CMK (cell line): ENCODE data around the gene PCDHGB1.
"Not testable (repeated sequence)": the region's sequence is repeated elsewhere in the genome, so short reads cannot be mapped to it uniquely, and the experiment has no call there.

ENCODE experiments used
- DNase-seq: peaks from one replicate; pipeline ENCODE4 v3.0.0-alpha.2; 2010; ENCODE audit warnings: low read depth

The PCDHGB1 gene

DNA sequence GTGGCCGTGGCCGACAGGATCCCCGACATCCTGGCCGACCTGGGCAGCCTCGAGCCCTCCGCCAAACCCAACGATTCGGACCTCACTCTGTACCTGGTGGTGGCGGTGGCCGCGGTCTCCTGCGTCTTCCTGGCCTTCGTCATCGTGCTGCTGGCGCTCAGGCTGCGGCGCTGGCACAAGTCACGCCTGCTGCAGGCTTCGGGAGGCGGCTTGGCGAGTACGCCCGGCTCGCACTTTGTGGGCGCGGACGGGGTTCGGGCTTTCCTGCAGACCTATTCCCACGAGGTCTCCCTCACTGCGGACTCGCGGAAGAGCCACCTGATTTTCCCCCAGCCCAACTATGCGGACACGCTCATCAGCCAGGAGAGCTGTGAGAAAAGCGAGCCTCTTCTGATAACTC, 3.9 kb upstream of the PCDHGB1 start:
- DNase-seq = not testable (repeated sequence)

DNA sequence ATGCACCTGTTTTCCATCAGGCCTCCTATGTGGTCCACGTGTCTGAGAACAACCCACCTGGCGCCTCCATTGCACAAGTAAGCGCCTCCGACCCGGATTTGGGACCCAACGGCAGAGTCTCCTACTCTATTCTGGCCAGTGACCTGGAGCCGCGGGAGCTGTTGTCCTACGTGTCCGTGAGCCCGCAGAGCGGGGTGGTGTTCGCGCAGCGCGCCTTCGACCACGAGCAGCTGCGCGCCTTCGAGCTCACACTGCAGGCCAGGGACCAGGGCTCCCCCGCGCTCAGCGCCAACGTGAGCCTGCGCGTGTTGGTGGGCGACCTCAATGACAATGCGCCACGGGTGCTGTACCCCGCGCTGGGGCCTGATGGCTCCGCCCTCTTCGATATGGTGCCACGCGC, 1.7 kb downstream of the PCDHGB1 start:
- DNase-seq = no peak

DNA sequence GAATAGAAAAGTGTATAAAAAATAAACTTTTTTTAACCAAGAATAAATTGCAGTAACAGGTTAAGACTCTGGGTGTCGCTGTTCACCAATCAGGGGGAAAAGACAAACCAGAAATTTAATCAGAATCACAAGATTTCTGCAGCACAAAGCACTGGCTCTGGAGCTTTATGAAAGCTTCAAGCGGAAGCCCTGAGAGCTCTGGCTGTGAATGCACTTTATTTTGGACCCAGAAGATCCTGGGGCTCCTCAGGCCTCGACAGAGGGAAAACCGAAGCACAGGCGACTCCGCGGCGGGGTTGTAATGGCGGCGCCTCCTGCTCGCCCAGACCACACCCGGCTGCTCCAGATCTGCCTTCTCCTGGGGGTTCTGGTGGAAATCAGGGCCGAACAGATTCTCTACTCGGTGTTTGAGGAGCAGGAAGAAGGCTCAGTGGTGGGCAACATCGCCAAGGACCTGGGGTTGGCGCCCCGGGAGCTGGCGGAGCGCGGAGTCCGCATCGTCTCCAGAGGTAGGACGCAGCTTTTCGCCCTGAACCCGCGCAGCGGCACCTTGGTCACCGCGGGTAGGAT, 5.1 kb downstream of the PCDHGB1 start, which contains the start of gene PCDHGA4:
TSS of gene PCDHGA4 (plus strand) at position 122 of the 570 bp plus-strand sequence. CDS start at position 209, 87 bp downstream.
- no peak for DNase-seq

DNA sequence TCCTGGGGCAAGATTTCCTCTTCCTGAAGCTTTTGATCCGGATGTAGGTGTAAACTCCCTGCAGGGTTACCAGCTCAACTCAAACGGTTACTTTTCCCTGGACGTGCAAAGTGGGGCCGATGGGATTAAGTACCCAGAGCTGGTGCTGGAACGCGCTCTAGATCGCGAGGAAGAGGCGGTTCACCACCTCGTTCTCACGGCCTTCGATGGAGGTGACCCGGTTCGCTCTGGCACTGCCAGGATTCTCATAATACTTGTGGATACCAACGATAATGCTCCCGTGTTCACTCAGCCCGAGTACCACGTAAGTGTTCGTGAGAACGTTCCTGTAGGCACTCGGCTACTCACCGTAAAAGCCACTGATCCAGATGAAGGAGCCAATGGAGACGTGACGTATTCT, 5.7 kb downstream of the PCDHGB1 start:
- DNase-seq = no peak

DNA sequence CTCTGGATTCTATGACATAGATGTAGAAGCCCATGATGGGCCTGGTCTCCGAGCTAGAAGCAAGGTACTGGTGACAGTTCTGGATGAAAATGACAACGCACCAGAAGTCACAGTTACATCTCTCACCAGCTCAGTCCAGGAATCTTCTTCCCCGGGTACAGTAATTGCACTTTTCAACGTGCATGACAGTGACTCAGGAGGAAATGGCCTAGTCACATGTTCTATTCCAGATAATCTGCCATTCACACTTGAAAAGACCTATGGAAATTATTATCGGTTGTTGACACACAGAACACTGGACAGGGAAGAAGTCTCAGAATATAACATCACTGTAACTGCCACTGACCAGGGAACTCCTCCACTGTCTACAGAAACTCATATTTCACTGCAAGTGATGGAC, 6.2 kb downstream of the PCDHGB1 start:
- DNase-seq = no peak

DNA sequence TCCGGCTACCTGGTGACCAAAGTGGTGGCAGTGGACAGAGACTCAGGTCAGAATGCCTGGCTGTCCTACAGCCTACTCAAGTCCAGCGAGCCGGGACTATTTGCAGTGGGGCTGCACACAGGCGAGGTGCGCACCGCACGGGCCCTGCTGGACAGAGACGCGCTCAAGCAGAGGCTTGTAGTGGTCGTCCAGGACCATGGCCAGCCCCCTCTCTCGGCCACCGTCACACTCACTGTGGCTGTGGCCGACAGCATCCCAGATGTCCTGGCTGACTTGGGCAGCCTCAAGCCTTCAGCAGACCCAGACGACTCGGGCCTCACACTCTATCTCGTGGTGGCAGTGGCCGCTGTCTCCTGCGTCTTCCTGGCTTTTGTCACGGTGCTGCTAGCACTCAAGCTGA, 7.1 kb downstream of the PCDHGB1 start:
- no peak for DNase-seq

DNA sequence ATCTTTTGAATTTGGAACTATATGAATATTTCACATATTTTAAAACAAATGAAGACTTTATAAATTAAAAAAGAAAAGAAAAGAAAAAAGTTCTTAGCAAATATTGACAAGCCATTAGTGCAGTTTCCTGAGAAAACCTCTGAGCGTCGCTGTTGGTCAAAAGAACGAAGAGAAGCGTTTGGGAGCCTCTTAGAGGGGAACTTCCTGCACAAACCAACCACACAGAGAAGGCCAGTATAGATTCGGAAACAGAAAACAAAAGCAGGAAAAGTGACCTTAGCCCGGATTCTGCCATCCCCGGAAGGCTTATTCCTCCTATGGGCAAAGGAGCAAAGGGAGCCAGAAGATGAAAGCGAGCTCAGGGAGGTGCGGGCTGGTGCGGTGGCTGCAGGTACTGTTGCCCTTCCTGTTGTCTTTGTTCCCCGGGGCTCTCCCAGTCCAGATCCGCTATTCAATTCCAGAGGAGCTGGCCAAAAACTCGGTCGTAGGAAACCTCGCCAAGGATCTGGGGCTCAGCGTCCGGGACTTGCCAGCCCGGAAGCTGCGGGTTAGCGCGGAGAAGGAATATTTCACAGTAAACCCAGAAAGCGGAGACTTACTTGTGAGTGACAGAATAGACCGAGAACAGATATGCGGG, 10.0 kb downstream of the PCDHGB1 start, which contains the start of gene PCDHGB2:
TSS of gene PCDHGB2 (plus strand) at position 205 of the 637 bp plus-strand sequence. CDS start at position 347, 142 bp downstream.
- DNase-seq = no peak

DNA sequence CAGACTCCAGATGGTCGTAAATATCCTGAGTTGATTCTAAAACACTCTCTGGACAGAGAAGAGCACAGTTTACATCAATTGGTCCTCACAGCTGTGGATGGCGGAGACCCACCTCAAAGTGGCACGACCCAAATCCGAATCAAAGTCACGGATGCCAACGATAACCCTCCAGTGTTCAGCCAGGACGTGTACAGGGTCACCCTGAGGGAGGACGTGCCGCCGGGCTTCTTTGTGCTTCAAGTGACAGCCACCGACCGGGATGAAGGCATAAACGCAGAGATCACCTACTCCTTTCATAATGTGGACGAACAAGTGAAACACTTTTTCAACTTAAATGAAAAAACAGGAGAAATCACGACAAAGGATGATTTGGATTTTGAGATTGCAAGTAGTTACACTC, 10.8 kb downstream of the PCDHGB1 start:
- no peak for DNase-seq

DNA sequence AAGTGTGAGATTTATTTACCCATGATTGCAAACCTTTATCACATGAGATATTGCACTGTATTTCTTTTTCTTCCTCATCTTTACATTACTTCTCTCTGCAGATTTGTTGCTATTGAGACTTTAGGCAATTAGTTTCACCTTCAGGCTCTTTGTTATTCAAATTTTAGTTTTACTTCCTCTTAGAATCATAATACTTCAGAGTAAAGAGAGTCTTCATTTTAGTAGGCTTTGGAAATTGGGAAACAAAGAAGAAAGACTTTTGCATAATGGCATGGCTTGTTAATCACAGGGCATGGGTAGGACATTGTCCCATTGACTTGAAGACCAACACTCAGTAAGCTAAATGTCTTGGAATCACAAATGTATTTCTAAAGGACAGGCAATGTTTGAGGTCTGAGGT, 12.8 kb downstream of the PCDHGB1 start:
- DNase-seq = no peak

DNA sequence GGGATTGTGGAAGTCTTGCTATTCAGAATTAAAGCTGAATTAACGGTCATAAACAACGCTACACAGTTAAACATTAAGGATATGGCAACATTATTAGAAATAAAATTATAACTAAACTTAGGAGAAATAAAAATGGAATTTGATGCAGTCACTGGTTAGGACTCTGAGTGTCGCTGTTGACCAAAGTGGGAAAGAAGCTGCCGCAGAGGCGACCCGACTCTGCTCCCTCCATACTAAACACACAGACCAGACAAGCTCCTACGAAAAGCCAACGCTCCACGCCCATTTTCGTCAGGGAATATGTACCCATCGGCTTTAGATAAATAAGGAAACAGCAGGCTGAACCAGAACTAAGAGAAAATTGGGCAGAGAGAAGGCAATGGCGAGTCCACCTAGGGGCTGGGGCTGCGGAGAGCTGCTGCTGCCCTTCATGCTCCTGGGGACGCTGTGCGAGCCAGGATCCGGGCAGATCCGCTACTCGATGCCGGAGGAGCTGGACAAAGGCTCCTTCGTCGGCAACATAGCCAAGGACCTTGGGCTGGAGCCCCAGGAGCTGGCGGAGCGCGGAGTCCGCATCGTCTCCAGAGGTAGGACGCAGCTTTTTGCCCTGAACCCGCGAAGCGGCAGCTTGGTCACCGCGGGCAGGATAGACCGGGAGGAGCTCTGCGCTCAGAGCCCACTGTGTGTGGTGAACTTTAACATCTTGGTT, 14.2 kb downstream of the PCDHGB1 start, which contains the start of gene PCDHGA5:
TSS of gene PCDHGA5 (plus strand) at position 211 of the 709 bp plus-strand sequence. CDS start at position 380, 169 bp downstream.
- no peak for DNase-seq

DNA sequence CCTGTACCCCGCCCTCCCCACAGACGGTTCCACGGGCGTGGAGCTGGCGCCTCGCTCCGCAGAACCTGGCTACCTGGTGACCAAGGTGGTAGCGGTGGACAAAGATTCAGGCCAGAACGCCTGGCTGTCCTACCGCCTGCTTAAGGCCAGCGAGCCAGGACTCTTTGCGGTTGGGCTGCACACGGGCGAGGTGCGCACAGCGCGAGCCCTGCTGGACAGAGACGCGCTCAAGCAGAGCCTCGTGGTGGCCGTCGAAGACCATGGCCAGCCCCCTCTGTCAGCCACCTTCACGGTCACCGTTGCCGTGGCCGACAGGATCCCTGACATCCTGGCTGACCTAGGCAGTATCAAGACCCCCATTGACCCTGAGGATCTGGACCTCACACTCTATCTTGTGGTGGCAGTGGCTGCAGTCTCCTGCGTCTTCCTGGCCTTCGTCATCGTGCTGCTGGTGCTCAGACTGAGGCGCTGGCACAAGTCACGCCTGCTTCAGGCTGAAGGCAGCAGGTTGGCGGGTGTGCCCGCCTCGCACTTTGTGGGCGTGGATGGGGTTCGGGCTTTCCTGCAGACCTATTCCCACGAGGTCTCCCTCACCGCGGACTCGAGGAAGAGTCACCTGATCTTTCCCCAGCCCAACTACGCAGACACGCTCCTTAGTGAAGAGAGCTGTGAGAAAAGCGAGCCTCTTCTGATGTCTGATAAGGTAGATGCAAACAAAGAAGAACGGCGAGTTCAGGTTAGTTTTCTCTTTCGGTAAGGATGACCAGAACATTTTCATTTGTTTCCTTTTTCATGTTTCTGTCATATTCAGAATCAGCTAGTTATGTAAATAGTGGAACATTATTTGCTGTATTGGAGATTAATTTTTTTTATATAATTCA, 16.4 kb downstream of the PCDHGB1 start:
- DNase-seq = no peak

DNA sequence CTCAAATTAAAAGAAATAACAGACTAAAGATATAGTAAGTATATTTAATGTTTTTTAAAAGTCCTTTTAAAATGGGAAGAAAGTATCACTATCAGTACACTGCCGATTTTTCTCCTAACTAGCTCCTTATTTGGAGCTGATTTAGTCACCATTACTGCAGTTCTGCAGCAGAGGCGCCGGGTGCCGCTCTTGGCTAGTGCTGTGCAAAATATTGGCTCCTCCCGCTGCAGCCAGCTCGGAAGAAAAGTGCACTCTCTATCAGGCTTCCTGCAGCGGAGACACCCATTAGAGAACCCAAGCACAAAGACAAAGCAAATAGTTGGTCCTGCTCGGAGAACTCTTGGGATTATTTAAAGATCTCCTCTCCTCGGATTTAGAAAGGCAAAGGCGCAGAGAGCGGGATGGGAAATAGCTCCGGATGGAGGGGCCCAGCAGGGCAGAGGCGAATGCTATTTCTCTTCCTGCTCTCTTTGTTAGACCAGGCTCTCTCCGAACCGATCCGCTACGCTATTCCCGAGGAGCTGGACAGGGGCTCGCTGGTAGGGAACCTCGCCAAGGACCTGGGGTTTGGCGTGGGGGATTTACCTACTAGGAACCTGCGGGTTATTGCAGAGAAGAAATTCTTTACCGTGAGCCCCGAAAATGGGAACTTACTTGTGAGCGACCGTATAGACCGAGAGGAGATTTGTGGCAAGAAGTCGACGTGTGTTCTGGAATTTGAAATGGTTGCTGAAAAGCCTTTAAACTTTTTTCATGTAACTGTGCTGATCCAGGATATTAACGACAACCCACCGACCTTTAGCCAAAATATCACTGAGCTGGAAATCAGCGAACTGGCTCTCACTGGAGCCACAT, 20.3 kb downstream of the PCDHGB1 start, which contains the start of gene PCDHGB3:
TSS of gene PCDHGB3 (plus strand) at position 249 of the 855 bp plus-strand sequence. CDS start at position 402, 153 bp downstream.
- no peak for DNase-seq

DNA sequence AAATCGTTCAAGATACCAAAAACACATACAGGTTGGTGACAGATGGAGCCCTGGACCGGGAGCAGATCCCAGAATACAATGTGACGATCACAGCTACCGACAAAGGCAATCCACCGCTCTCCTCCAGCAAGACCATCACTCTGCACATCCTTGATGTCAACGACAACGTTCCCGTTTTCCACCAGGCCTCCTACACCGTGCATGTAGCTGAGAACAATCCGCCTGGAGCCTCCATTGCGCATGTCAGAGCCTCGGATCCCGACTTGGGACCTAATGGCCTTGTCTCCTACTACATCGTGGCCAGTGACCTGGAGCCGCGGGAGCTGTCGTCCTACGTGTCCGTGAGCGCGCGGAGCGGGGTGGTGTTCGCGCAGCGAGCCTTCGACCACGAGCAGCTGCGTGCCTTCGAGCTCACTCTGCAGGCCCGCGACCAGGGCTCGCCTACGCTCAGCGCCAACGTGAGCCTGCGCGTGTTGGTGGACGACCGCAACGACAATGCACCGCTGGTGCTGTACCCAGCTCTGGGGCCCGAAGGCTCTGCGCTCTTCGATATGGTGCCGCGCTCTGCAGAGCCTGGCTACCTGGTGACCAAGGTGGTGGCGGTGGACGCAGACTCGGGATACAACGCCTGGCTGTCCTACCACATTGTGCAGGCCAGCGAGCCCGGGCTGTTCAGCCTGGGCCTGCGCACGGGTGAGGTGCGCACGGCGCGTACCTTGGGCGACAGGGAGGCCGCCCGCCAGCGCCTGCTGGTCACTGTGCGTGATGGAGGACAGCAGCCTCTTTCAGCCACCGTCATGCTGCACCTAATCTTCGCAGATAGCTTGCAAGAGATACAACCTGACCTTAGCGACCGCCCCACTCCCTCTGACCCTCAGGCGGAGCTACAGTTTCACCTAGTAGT, 21.9 kb downstream of the PCDHGB1 start:
- no peak for DNase-seq

DNA sequence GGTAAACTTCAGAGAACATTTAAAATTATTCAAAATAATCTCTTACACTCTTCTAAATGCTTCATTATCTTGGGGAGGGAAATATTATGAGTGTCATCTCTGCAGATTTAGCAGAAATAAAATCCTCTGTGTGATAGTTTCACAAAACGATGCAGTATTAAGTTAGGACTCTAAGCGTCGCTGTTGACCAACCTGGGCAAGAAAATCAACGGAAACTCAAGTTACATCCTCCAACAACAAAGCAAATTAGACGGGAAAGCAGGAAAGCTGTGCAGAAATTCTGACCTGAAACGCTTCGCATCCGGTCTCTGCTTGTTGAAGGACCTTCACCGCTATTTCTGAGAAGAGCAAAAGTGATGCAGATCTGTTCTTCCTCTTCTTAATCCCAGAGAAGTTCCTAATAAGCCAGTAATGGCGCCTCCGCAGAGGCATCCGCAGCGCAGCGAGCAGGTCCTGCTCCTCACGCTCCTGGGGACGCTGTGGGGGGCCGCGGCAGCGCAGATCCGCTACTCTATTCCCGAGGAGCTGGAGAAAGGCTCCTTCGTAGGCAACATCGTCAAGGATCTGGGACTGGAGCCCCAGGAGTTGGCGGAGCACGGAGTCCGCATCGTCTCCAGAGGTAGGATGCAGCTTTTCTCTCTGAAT, 23.9 kb downstream of the PCDHGB1 start, which contains the start of gene PCDHGA6:
TSS of gene PCDHGA6 (plus strand) at position 219 of the 645 bp plus-strand sequence. CDS start at position 412, 193 bp downstream.
- no peak for DNase-seq

DNA sequence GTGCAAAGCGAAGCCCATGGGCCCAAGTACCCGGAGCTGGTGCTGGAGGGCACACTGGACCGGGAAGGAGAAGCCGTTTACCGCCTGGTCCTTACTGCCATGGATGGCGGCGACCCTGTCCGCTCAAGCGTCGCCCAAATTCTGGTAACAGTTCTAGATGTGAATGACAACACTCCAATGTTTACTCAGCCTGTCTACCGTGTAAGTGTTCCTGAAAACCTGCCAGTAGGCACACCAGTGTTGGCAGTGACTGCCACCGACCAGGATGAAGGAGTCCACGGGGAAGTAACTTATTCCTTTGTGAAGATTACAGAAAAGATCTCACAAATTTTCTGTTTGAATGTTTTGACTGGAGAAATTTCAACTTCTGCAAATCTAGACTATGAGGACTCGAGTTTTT, 24.7 kb downstream of the PCDHGB1 start:
- DNase-seq = no peak

DNA sequence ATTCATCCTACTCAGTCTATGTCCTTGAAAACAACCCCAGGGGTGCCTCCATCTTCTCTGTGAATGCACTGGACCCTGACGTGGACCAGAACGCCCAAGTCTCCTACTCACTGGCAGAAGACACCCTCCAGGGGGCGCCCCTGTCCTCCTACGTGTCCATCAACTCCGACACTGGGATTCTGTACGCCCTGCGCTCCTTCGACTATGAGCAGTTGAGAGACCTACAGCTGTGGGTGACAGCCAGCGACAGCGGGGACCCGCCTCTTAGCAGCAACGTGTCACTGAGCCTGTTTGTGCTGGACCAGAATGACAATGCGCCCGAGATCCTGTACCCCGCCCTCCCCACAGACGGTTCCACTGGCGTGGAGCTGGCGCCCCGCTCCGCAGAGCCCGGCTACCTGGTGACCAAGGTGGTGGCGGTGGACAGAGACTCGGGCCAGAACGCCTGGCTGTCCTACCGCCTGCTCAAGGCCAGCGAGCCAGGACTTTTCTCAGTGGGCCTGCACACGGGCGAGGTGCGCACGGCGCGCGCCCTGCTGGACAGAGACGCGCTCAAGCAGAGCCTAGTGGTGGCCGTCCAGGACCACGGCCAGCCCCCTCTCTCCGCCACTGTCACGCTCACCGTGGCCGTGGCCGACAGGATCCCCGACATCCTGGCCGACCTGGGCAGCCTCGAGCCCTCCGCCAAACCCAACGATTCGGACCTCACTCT, 25.7 kb downstream of the PCDHGB1 start:
- not testable (repeated sequence) for DNase-seq

DNA sequence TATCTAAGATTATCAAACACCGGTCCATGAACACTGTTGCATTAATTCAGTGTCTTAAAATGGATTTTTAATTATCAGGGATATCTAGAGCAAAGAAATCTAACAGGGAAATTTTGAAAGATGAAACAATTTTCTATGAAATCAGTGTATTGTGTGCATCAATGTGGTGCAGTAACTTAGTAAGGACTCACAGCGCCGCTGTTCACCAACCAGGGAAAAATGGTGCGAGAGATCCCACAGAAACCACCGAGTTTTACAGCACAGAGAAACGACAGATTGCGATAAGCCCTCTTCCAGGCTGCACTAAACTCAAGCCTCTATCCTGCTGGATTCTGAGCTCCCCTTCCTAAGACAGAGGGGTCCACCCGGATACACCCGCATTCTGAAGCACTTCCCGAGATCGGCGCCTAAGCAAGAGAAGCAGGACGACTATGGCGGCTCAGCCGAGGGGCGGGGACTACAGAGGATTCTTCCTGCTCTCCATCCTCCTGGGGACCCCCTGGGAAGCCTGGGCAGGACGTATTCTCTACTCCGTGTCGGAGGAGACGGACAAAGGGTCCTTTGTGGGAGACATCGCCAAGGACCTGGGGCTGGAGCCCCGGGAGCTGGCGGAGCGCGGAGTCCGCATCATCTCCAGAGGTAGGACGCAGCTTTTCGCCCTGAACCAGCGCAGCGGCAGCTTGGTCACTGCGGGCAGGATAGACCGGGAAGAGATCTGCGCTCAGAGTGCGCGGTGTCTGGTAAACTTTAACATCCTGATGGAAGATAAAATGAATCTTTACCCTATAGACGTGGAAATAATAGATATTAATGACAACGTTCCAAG, 32.8 kb downstream of the PCDHGB1 start, which contains the start of gene PCDHGA7:
TSS of gene PCDHGA7 (plus strand) at position 274 of the 826 bp plus-strand sequence. CDS start at position 432, 158 bp downstream.
- DNase-seq = no peak
